NT2/D1 (cell line): Measurements from ENCODE around the gene RAI1.
"Not testable (repeated sequence)": the region's sequence is repeated elsewhere in the genome, so short reads cannot be mapped to it uniquely, and the experiment has no call there.

Experiments
- DNase-seq: peaks from one replicate; pipeline ENCODE4 v3.0.0-alpha.2; 2011; ENCODE audit warnings: low read depth, low spot score
- H3K27me3 ChIP-seq: 2 replicates; pipeline ENCODE4 v1.6.0; 2011; ENCODE audit warnings: mild to moderate bottlenecking; ENCODE audit not compliant: insufficient read length, insufficient read depth
- H3K36me3 ChIP-seq: 2 replicates; pipeline ENCODE4 v1.6.1; 2011; ENCODE audit warnings: mild to moderate bottlenecking, low read length, mixed read lengths; ENCODE audit not compliant: insufficient read depth, insufficient read length
- H3K4me1 ChIP-seq: 2 replicates; pipeline ENCODE4 v1.5.1; 2011; ENCODE audit not compliant: insufficient read depth, insufficient read length
- H3K4me3 ChIP-seq: 2 replicates; pipeline ENCODE4 v1.5.1; 2011; ENCODE audit warnings: low read depth; ENCODE audit not compliant: insufficient read length
- H3K9ac ChIP-seq: 2 replicates; pipeline ENCODE4 v1.6.0; 2011; ENCODE audit warnings: low read depth; ENCODE audit not compliant: insufficient read length
- H3K9me3 ChIP-seq: 2 replicates; pipeline ENCODE4 v1.5.1; 2011; ENCODE audit warnings: mild to moderate bottlenecking, low read length; ENCODE audit not compliant: insufficient read depth
- SUZ12 ChIP-seq: IDR thresholded peaks from 2 replicates; pipeline ENCODE4 v1.6.1; 2011; ENCODE audit not compliant: insufficient read length, insufficient read depth; ENCODE audit errors: extremely low read depth
- YY1 ChIP-seq: IDR thresholded peaks from 2 replicates; pipeline ENCODE4 v1.6.1; 2011; ENCODE audit not compliant: insufficient read length, insufficient read depth
- ZNF274 ChIP-seq: IDR thresholded peaks from 2 replicates; pipeline ENCODE4 v1.6.1; 2011; ENCODE audit warnings: mild to moderate bottlenecking, low read depth, low read length

Gene RAI1

DNA sequence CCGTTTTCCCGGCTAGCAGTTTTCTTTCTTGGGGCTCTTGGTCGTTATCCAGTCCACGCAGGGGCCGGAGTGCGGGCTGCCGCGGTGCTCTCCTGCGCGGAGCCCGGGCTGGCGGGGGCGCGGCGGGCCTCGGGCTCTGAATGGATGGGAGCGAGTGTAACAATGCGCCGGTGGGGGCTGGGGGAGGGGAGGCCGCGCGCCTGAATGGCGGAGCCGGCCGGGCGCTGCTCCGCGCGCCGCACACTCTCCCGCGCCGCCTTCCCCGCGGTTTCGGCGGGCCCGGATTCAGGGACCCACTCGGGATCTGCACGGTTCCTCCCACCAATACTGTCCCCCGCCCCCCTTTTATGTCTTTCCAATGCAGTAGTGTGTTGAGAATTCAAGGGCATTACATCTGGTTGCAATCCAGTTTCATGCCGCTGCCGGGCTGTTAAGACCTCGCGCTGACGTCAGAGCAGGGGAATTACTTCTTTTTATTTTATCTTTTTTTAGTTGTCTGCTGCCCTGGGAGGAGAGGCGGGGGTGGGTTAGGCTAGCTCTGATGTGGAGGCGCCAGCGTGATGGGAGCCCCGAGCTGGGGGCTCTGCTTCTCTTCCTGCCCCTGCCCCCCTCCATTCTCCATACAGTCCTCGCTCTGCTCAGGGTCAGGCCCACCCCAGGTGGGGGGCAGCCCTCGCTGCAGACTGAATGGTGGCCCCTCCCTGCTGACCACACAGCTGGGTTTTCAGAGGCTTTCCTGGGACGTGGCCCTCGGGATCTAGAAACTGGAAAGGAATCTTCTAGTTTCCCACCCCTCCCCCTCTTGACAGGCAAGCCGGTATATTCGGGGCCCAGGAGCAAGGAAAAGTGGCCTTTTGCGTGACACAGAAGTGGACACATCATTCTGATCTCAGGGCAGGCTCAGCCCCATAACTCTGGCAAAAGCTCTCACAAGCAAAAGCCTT is 1.8 kb downstream of the RAI1 start:
- no peaks in the 10 kb centered on the region for H3K9me3 ChIP-seq
- H3K4me1 ChIP-seq = peaks cover 18% of the 10 kb centered on the region
- H3K27me3 ChIP-seq = peaks cover 80% of the 10 kb centered on the region
- no peaks in the 10 kb centered on the region for H3K36me3 ChIP-seq
- DNase-seq = no peak
- no peak for TF ChIP-seq ZNF274
- TF ChIP-seq YY1 = no peak
- TF ChIP-seq SUZ12 = no peak
- H3K4me3 ChIP-seq = peak overlapping the region; percentile 54
- peak overlapping the region; percentile 76 for H3K9ac ChIP-seq

DNA sequence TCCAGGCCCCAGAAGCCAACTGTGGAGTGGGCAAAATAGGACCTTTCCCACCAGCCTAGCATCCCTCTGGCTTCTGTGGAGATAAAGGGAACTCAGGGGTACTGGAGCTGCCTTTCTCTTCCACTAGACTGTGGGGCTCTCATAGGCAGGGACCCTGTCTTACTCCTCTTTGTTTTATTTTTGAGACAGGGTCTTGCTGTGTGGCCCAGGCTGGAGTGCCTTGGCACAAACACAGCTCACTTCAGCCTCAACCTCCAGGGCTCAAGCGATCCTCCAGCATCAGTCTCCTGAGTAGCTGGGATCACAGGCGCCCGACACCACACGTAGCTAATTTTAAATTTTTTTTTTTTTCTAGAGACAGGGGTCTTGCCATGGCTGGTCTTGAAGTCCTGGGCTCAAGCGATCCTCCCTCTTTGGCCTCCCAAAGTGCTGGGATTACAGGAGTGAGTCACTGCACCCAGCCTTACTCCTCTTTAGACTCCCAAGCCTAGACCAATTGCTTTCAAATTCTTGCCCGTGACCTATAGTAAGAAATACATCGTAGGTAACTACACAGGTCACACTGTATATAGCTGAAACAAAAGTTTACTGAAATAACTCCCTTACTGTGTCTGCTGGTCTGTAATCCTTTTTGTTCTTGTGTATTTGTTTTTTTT is 2.6 kb downstream of the RAI1 start:
- H3K9ac ChIP-seq = no peak overlapping the region
- H3K4me1 ChIP-seq = peaks cover 18% of the 10 kb centered on the region
- TF ChIP-seq SUZ12 = no peak
- no peak for TF ChIP-seq ZNF274
- no peak for TF ChIP-seq YY1
- H3K4me3 ChIP-seq = no peak overlapping the region
- no peaks in the 10 kb centered on the region for H3K9me3 ChIP-seq
- no peak for DNase-seq
- peaks cover 73% of the 10 kb centered on the region for H3K27me3 ChIP-seq
- no peaks in the 10 kb centered on the region for H3K36me3 ChIP-seq

DNA sequence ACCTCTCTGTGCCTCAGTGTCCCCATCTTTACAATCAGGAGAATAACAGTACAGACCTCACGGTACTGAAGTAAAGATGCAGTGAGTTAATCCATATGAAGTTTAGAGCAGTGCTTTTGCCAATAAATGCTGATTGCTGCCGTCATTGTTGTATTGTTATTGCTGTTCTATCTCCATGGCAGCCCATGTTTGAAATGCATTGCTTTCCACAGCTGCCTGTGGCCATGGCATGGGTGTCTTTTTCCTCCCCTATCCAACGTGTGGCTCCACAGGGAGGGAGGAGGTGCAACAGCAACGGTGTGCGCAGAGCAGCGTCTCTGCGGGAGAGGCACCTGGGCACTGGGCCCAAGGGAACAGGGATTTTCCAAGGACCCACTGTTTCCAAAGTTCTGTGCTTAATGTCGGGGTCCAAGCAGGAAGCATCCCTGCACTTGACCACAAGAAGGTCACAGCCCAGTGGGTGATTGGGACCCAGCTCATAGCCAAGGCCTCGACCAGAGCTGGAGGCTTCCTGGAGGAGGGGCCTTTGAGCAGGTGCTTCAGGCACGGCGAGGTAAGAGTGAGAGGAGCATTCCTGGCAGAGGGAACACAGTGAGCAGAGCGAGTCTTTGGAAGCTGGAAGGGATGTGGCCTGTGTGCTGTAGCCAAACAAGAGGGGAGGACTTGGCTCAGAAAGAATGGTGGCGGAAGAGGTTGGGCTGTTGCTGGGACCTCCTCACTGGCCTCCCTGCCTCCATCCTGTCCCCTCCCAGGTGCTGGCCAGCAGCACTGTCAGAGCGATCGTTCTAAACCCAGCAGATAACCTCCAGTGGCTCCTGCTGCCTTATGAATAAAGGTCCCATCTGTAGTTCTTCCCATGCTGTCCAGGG is 3.9 kb downstream of the RAI1 start:
- DNase-seq = no peak

DNA sequence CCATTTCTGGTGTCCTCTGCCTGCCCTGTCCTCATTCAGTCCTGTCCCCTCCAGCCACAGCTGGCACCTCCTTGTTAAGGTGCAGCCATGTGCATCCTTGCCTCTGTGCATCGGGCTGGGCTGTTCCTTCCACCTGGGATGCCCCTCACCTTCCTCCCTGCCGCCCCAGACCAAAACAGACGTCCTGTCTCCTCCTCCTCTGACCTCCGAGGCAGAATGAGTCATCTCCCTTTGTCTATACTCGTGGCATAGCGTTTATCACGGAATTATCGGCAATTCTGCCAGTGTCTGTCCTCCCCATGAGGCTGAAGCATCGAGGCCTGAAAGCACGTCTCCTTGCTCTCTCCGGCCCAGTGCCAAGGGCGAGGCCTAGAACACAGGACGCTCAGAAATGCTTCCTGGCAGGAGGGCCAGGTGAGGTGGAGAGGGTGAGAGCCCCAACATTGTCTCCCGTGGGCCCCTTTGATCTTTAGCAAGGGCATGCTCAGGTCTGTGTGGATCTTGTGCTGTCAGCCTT is 4.6 kb downstream of the RAI1 start:
- no peak for DNase-seq
- no peak overlapping the region for H3K4me3 ChIP-seq
- no peak for TF ChIP-seq SUZ12
- TF ChIP-seq YY1 = no peak
- TF ChIP-seq ZNF274 = no peak
- H3K9ac ChIP-seq = no peak overlapping the region
- H3K4me1 ChIP-seq = peaks cover 18% of the 10 kb centered on the region
- H3K27me3 ChIP-seq = peaks cover 64% of the 10 kb centered on the region
- no peaks in the 10 kb centered on the region for H3K9me3 ChIP-seq
- H3K36me3 ChIP-seq = no peaks in the 10 kb centered on the region

More for the DNA sequence above, 3.9 kb downstream of the RAI1 start:
- Histone ChIP-seq H3K4me3 (no peak overlapping the region), H3K36me3 (no peaks in the 10 kb centered on the region), H3K27me3 (peaks cover 65% of the 10 kb centered on the region), H3K9me3 (no peaks in the 10 kb centered on the region), H3K4me1 (peaks cover 18% of the 10 kb centered on the region), H3K9ac (no peak overlapping the region)
- TF ChIP-seq YY1 = no peak
- TF ChIP-seq SUZ12 = no peak
- no peak for TF ChIP-seq ZNF274

DNA sequence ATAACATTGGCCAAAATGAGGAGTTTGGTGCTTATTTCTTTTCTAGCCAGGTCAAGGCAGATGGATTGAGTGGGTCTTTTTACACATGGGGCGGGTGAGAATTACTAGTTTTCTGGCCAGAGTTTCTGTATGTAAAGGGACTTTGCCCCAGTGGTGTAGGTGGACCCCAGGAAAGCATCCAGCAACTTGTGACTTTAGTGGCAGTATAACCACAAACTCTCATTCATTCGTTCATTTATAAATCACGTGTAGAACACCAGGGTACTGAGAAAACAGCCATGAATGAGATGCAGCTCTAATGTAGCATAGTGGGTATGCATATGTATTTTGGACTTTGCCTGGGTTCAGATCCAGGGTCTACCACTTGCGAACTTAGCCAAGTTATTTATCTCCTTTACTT is 8.1 kb downstream of the RAI1 start:
- DNase-seq = no peak
- peaks cover 29% of the 10 kb centered on the region for H3K4me1 ChIP-seq
- H3K4me3 ChIP-seq = no peak overlapping the region
- no peak overlapping the region for H3K9ac ChIP-seq
- H3K27me3 ChIP-seq = peaks cover 49% of the 10 kb centered on the region
- H3K9me3 ChIP-seq = no peaks in the 10 kb centered on the region
- no peaks in the 10 kb centered on the region for H3K36me3 ChIP-seq
- TF ChIP-seq YY1 = no peak
- TF ChIP-seq ZNF274 = no peak
- TF ChIP-seq SUZ12 = no peak

DNA sequence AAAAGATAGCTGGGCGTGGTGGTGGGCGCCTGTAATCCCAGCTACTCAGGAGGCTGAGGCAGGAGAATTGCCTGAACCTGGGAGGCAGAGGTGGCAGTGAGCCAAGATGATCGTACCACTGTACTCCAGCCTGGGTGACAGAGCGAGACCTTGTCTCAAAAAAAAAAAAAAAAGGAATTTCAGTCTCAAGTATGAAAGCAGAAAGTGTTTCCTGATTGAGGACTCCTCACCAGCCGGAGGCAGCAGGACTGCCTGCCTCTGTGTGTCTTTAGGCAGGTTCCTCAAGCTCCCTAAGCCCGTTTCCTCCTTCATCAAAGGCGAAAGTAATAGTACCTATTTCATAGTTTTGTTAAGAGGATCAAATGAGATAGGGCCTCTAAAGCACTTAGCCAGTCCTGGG is 9.0 kb downstream of the RAI1 start:
- not testable (repeated sequence) for H3K4me3 ChIP-seq, H3K9me3 ChIP-seq, H3K36me3 ChIP-seq, DNase-seq, H3K9ac ChIP-seq
- peaks cover 25% of the 10 kb centered on the region for H3K4me1 ChIP-seq
- H3K27me3 ChIP-seq = peaks cover 46% of the 10 kb centered on the region

DNA sequence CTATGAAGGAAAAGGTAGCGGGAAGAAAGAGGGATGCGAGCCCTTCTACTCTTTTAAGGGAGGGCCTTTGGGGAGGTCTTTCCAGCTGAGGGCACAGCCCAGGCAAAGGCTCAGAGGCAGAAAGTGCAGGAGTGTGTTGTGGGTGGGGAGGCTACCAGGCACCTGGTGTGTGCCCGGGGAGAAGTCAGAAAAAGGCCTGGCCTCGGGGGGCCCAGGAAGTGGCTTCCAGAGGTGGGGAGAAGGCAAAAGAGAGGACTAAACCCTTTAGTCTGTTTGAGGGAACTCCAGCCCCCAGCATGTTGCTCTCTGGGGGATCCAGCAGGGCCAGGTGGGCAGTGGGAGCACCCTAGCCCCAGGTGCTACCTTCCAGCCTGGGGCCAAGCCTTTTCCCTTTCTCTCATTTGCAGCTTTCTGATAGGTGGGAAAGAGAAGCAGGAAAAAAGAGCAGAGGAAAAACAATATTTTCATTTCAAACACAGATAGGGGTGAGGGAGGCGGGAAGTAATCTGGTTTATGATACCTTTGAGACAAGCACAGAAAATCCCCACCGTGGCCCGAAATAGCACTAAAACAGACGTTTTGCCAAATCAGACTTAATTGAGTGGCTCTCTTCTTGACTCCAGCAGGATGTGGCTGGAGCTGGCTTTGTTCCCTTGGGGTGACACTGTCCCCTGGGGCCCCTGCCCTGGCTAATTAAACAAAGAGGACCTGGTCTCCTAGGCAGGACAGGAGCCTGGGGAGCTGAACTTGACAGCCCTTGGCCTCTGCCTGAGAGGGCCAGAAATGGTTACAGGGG is 10.4 kb downstream of the RAI1 start:
- Histone ChIP-seq H3K4me3 (no peak overlapping the region), H3K27me3 (peaks cover 48% of the 10 kb centered on the region), H3K9me3 (no peaks in the 10 kb centered on the region), H3K4me1 (peaks cover 18% of the 10 kb centered on the region), H3K36me3 (no peaks in the 10 kb centered on the region), H3K9ac (peak overlapping the region; percentile 17)
- TF ChIP-seq ZNF274 = no peak
- TF ChIP-seq SUZ12 = no peak
- TF ChIP-seq YY1 = no peak
- DNase-seq = no peak
